ENCODE results near the gene MPC2.

MPC2 gene

GRCh38 chr1:167966050-167966449 lies 29.2 kb upstream of the MPC2 start:
- TF ChIP-seq EZH2 (IDR thresholded peaks at IDR 0.05) = no peak
- no peak for TF ChIP-seq FOXP2 (optimal IDR thresholded peaks at IDR 0.05; ENCODE audit: control extremely low read depth, extremely low read length, insufficient read depth)
- TF ChIP-seq POLR2AphosphoS5 (IDR thresholded peaks at IDR 0.05; ENCODE audit: borderline replicate concordance, low read depth, low read length) = no peak
- H3K36me3 ChIP-seq (ENCODE audit: insufficient read depth, low read length) = peaks cover 3% of the 10 kb centered on the region; the same call in 1 of the 2 replicates
- no peak overlapping the region for H3K4me3 ChIP-seq
- no peak for DNase-seq (ENCODE audit: low read depth, low spot score)
- H3K9me3 ChIP-seq (ENCODE audit: low read depth, low read length) = no peaks in the 10 kb centered on the region
- no peak overlapping the region for H3K27ac ChIP-seq
- H3K9ac ChIP-seq (ENCODE audit: insufficient read length) = no peak overlapping the region

DNA sequence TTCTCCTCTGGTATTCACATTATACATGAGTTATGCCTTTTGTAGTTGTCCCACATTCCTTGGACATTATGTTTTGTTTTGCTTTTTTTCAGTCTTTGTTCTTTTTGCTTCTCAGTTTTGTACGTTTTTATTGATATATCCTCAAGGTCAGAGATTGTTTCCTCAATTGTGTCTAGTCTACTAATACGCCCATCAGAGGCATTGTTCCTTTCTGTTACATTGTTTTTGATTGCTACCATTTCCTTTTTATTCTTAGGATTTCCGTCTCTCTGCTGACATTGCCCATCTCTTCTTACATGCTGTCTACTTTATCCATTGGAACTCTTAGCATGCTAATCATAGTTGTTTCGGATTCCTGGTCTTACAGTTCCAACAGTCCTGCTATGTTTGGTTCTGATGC lies 27.8 kb upstream of the MPC2 start:
- DNase-seq (ENCODE audit: low read depth, low spot score) = no peak
- Histone ChIP-seq H3K4me3 (no peak overlapping the region), H3K36me3 (ENCODE audit: insufficient read depth, low read length) (peaks cover 3% of the 10 kb centered on the region; the same call in 1 of the 2 replicates), H3K27ac (no peak overlapping the region), H3K9ac (ENCODE audit: insufficient read length) (no peak overlapping the region), H3K9me3 (ENCODE audit: low read depth, low read length) (no peaks in the 10 kb centered on the region)
- TF ChIP-seq POLR2AphosphoS5 (IDR thresholded peaks at IDR 0.05; ENCODE audit: borderline replicate concordance, low read depth, low read length) (no peak), EZH2 (IDR thresholded peaks at IDR 0.05) (no peak), FOXP2 (optimal IDR thresholded peaks at IDR 0.05; ENCODE audit: control extremely low read depth, extremely low read length, insufficient read depth) (no peak)

GRCh38 chr1:167957710-167958109 lies 20.8 kb upstream of the MPC2 start:
- TF ChIP-seq EZH2 (IDR thresholded peaks at IDR 0.05) (no peak), FOXP2 (optimal IDR thresholded peaks at IDR 0.05; ENCODE audit: control extremely low read depth, extremely low read length, insufficient read depth) (no peak), POLR2AphosphoS5 (IDR thresholded peaks at IDR 0.05; ENCODE audit: borderline replicate concordance, low read depth, low read length) (no peak)
- no peaks in the 10 kb centered on the region; the same call in 1 of the 2 replicates for H3K9me3 ChIP-seq (ENCODE audit: low read depth, low read length)
- no peak for DNase-seq (ENCODE audit: low read depth, low spot score)
- no peak overlapping the region for H3K27ac ChIP-seq
- H3K36me3 ChIP-seq (ENCODE audit: insufficient read depth, low read length) = peaks cover 43% of the 10 kb centered on the region
- no peak overlapping the region for H3K9ac ChIP-seq (ENCODE audit: insufficient read length)
- no peak overlapping the region for H3K4me3 ChIP-seq

DNA sequence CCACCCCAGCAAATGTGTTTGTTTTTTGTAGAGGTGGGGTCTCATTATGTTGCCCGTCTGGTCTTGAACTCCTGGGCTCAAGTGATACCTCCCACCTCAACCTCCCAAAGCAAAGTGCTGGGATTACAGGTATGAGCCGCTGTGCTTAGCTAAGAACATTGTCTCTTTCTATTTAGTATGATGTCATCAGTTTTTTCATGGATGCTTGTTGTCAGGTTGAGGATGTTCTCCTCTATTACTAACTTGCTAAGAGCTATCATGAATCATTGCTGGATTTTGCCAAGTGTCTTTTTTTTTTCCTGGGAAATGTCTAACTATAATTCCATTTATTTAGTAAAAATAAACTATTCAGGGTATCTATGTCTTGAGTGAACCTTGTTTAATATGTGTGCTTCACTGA lies 19.0 kb upstream of the MPC2 start:
- H3K27ac ChIP-seq = no peak overlapping the region
- no peak for DNase-seq (ENCODE audit: low read depth, low spot score)
- no peak overlapping the region for H3K4me3 ChIP-seq
- no peaks in the 10 kb centered on the region; the same call in 1 of the 2 replicates for H3K9me3 ChIP-seq (ENCODE audit: low read depth, low read length)
- H3K9ac ChIP-seq (ENCODE audit: insufficient read length) = no peak overlapping the region
- TF ChIP-seq EZH2 (IDR thresholded peaks at IDR 0.05) (no peak), FOXP2 (optimal IDR thresholded peaks at IDR 0.05; ENCODE audit: control extremely low read depth, extremely low read length, insufficient read depth) (no peak), POLR2AphosphoS5 (IDR thresholded peaks at IDR 0.05; ENCODE audit: borderline replicate concordance, low read depth, low read length) (no peak)
- H3K36me3 ChIP-seq (ENCODE audit: insufficient read depth, low read length) = peaks cover 40% of the 10 kb centered on the region

GRCh38 chr1:167950569-167950968 lies 13.7 kb upstream of the MPC2 start:
- peaks cover 23% of the 10 kb centered on the region for H3K36me3 ChIP-seq (ENCODE audit: insufficient read depth, low read length)
- TF ChIP-seq POLR2AphosphoS5 (IDR thresholded peaks at IDR 0.05; ENCODE audit: borderline replicate concordance, low read depth, low read length) (no peak), EZH2 (IDR thresholded peaks at IDR 0.05) (no peak), FOXP2 (optimal IDR thresholded peaks at IDR 0.05; ENCODE audit: control extremely low read depth, extremely low read length, insufficient read depth) (no peak)
- H3K27ac ChIP-seq = no peak overlapping the region
- H3K4me3 ChIP-seq = no peak overlapping the region
- no peak for DNase-seq (ENCODE audit: low read depth, low spot score)
- no peak overlapping the region for H3K9ac ChIP-seq (ENCODE audit: insufficient read length)
- no peaks in the 10 kb centered on the region for H3K9me3 ChIP-seq (ENCODE audit: low read depth, low read length)

GRCh38 chr1:167949785-167950184 lies 12.9 kb upstream of the MPC2 start:
- no peak overlapping the region for H3K9ac ChIP-seq (ENCODE audit: insufficient read length)
- H3K9me3 ChIP-seq (ENCODE audit: low read depth, low read length) = no peaks in the 10 kb centered on the region
- H3K4me3 ChIP-seq = no peak overlapping the region
- no peak for DNase-seq (ENCODE audit: low read depth, low spot score)
- TF ChIP-seq POLR2AphosphoS5 (IDR thresholded peaks at IDR 0.05; ENCODE audit: borderline replicate concordance, low read depth, low read length) = no peak
- no peak for TF ChIP-seq EZH2 (IDR thresholded peaks at IDR 0.05)
- no peak for TF ChIP-seq FOXP2 (optimal IDR thresholded peaks at IDR 0.05; ENCODE audit: control extremely low read depth, extremely low read length, insufficient read depth)
- H3K36me3 ChIP-seq (ENCODE audit: insufficient read depth, low read length) = peaks cover 15% of the 10 kb centered on the region
- H3K27ac ChIP-seq = no peak overlapping the region

GRCh38 chr1:167947733-167948132 lies 10.9 kb upstream of the MPC2 start:
- Histone ChIP-seq H3K4me3 (no peak overlapping the region), H3K36me3 (ENCODE audit: insufficient read depth, low read length) (peaks cover 5% of the 10 kb centered on the region), H3K27ac (no peak overlapping the region), H3K9me3 (ENCODE audit: low read depth, low read length) (no peaks in the 10 kb centered on the region), H3K9ac (ENCODE audit: insufficient read length) (no peak overlapping the region)
- no peak for DNase-seq (ENCODE audit: low read depth, low spot score)
- no peak for TF ChIP-seq POLR2AphosphoS5 (IDR thresholded peaks at IDR 0.05; ENCODE audit: borderline replicate concordance, low read depth, low read length)
- TF ChIP-seq FOXP2 (optimal IDR thresholded peaks at IDR 0.05; ENCODE audit: control extremely low read depth, extremely low read length, insufficient read depth) = no peak
- TF ChIP-seq EZH2 (IDR thresholded peaks at IDR 0.05) = no peak

- H3K4me3 ChIP-seq = no peak overlapping the region
- DNase-seq (ENCODE audit: low read depth, low spot score) = no peak
- peaks cover 7% of the 10 kb centered on the region; the same call in 1 of the 2 replicates for H3K36me3 ChIP-seq (ENCODE audit: insufficient read depth, low read length)
- no peak overlapping the region for H3K27ac ChIP-seq
- no peaks in the 10 kb centered on the region for H3K9me3 ChIP-seq (ENCODE audit: low read depth, low read length)
- H3K9ac ChIP-seq (ENCODE audit: insufficient read length) = no peak overlapping the region
- TF ChIP-seq FOXP2 (optimal IDR thresholded peaks at IDR 0.05; ENCODE audit: control extremely low read depth, extremely low read length, insufficient read depth) (no peak), POLR2AphosphoS5 (IDR thresholded peaks at IDR 0.05; ENCODE audit: borderline replicate concordance, low read depth, low read length) (no peak), EZH2 (IDR thresholded peaks at IDR 0.05) (no peak)
These were observed 6.7 kb upstream of the MPC2 start for GRCh38 chr1:167943541-167943940.

GRCh38 chr1:167940264-167940663 lies 3.4 kb upstream of the MPC2 start:
- Histone ChIP-seq H3K9ac (ENCODE audit: insufficient read length) (no peak overlapping the region), H3K9me3 (ENCODE audit: low read depth, low read length) (no peaks in the 10 kb centered on the region), H3K4me3 (no peak overlapping the region), H3K36me3 (ENCODE audit: insufficient read depth, low read length) (peaks cover 7% of the 10 kb centered on the region; the same call in 1 of the 2 replicates), H3K27ac (no peak overlapping the region)
- TF ChIP-seq POLR2AphosphoS5 (IDR thresholded peaks at IDR 0.05; ENCODE audit: borderline replicate concordance, low read depth, low read length) (no peak), EZH2 (IDR thresholded peaks at IDR 0.05) (no peak), FOXP2 (optimal IDR thresholded peaks at IDR 0.05; ENCODE audit: control extremely low read depth, extremely low read length, insufficient read depth) (no peak)
- no peak for DNase-seq (ENCODE audit: low read depth, low spot score)
